H9 (cell line): ENCODE results near the gene NPAS2. TPM values are rescaled to one million over a fixed set of nuclear protein-coding genes. Genes with fewer than 3 reads are reported as not detected.

Experiments used
- DNase-seq: peaks from one replicate; pipeline ENCODE4 v3.0.0-alpha.2; 2017
- H2AFZ ChIP-seq: one replicate; pipeline ENCODE4 v1.6.1; 2013; ENCODE audit warnings: mild to moderate bottlenecking, low read length, control low read depth, moderate library complexity
- H2AK5ac ChIP-seq: 2 replicates; pipeline ENCODE4 v1.6.1; 2013; ENCODE audit warnings: low read length, control low read depth, mixed read lengths; ENCODE audit not compliant: insufficient read length
- H2BK120ac ChIP-seq: one replicate; pipeline ENCODE4 v1.6.1; 2013; ENCODE audit warnings: low read depth, mild to moderate bottlenecking, low read length, control low read depth, inconsistent platforms; ENCODE audit not compliant: poor library complexity, severe bottlenecking
- H2BK12ac ChIP-seq: 2 replicates; pipeline ENCODE4 v1.6.1; 2013; ENCODE audit warnings: low read length, control low read depth, mixed read lengths, low read depth; ENCODE audit not compliant: insufficient read length
- H2BK15ac ChIP-seq: 2 replicates; pipeline ENCODE4 v1.6.1; 2013; ENCODE audit warnings: low read depth, low read length, control low read depth
- H2BK20ac ChIP-seq: one replicate; pipeline ENCODE4 v1.6.1; 2013; ENCODE audit warnings: low read depth, mild to moderate bottlenecking, low read length, control low read depth, inconsistent platforms; ENCODE audit not compliant: poor library complexity, severe bottlenecking
- H2BK5ac ChIP-seq: 2 replicates; pipeline ENCODE4 v1.6.1; 2013; ENCODE audit warnings: low read length, control low read depth, mixed read lengths; ENCODE audit not compliant: insufficient read length
- H3K14ac ChIP-seq: 2 replicates; pipeline ENCODE4 v1.6.1; 2013; ENCODE audit warnings: low read length, control low read depth; ENCODE audit not compliant: insufficient read depth
- H3K18ac ChIP-seq: 2 replicates; pipeline ENCODE4 v1.6.1; 2013; ENCODE audit warnings: low read depth, mild to moderate bottlenecking, mixed read lengths, low read length, control low read depth; ENCODE audit not compliant: insufficient read length
- H3K23ac ChIP-seq: 2 replicates; pipeline ENCODE4 v1.6.1; 2013; ENCODE audit warnings: low read length, control low read depth, mixed read lengths, low read depth; ENCODE audit not compliant: insufficient read length
- H3K23me2 ChIP-seq: 2 replicates; pipeline ENCODE4 v1.6.1; 2013; ENCODE audit warnings: low read depth, mild to moderate bottlenecking, mixed read lengths, low read length, control low read depth; ENCODE audit not compliant: insufficient read length, poor library complexity, severe bottlenecking
- H3K27ac ChIP-seq: 2 replicates; pipeline ENCODE4 v1.5.1; 2013; ENCODE audit warnings: low read length, control low read depth, mixed read lengths, low read depth; ENCODE audit not compliant: insufficient read length
- H3K27me3 ChIP-seq: 2 replicates; pipeline ENCODE4 v1.6.1; 2013; ENCODE audit warnings: low read length, control low read depth, inconsistent platforms; ENCODE audit not compliant: insufficient read depth
- H3K4ac ChIP-seq: 2 replicates; pipeline ENCODE4 v1.6.1; 2013; ENCODE audit warnings: low read depth, mild to moderate bottlenecking, control low read depth, inconsistent platforms, low read length, moderate library complexity
- H3K4me1 ChIP-seq: 2 replicates; pipeline ENCODE4 v1.6.1; 2013; ENCODE audit warnings: low read length, control low read depth, inconsistent platforms; ENCODE audit not compliant: insufficient read depth
- H3K4me2 ChIP-seq: 2 replicates; pipeline ENCODE4 v1.6.1; 2013; ENCODE audit warnings: low read length, control low read depth, mixed read lengths; ENCODE audit not compliant: insufficient read length, insufficient read depth
- H3K56ac ChIP-seq: 2 replicates; pipeline ENCODE4 v1.6.1; 2013; ENCODE audit warnings: low read depth, mild to moderate bottlenecking, mixed read lengths, low read length, control low read depth; ENCODE audit not compliant: insufficient read length
- H3K79me1 ChIP-seq: 2 replicates; pipeline ENCODE4 v1.6.1; 2013; ENCODE audit warnings: low read depth, mild to moderate bottlenecking, moderate library complexity, low read length, control low read depth, inconsistent platforms; ENCODE audit not compliant: insufficient read depth, poor library complexity, severe bottlenecking
- H3K79me2 ChIP-seq: 2 replicates; pipeline ENCODE4 v1.6.1; 2013; ENCODE audit warnings: low read length, control low read depth, inconsistent platforms; ENCODE audit not compliant: insufficient read depth
- H3K9ac ChIP-seq: 2 replicates; pipeline ENCODE4 v1.6.1; 2013; ENCODE audit warnings: low read length, control low read depth, mixed read lengths; ENCODE audit not compliant: insufficient read length; ENCODE audit errors: extremely low read depth
- H3K9me3 ChIP-seq: one replicate; pipeline ENCODE4 v1.6.1; 2013; ENCODE audit warnings: low read depth, low read length, inconsistent platforms; ENCODE audit not compliant: control insufficient read depth
- H3T11ph ChIP-seq: one replicate; pipeline ENCODE4 v1.6.1; 2013; ENCODE audit warnings: mild to moderate bottlenecking, low read length, control low read depth, inconsistent platforms
- H4K20me1 ChIP-seq: one replicate; pipeline ENCODE4 v1.6.1; 2013; ENCODE audit not compliant: control insufficient read depth, insufficient read length, insufficient read depth
- H4K5ac ChIP-seq: 2 replicates; pipeline ENCODE4 v1.6.1; 2013; ENCODE audit warnings: low read depth, mild to moderate bottlenecking, mixed read lengths, low read length, control low read depth; ENCODE audit not compliant: insufficient read length
- H4K8ac ChIP-seq: replicated peaks from 2 replicates; pipeline ENCODE4 v1.6.1; 2013; ENCODE audit warnings: low read length, control low read depth, mixed read lengths, low read depth; ENCODE audit not compliant: insufficient read length
- H4K91ac ChIP-seq: 2 replicates; pipeline ENCODE4 v1.6.1; 2013; ENCODE audit warnings: low read depth, mild to moderate bottlenecking, moderate library complexity, mixed read lengths, low read length, control low read depth; ENCODE audit not compliant: insufficient read length
- H3K27ac Mint-ChIP-seq, 3 experiments: 2 replicates in 2 of 3; 3 replicates in 1 of 3; pipeline ENCODE4 v1.8.0; 2020 to 2021; ENCODE audit warnings: mixed read lengths in 3 of 3, mild to moderate bottlenecking in 1 of 3, moderate library complexity in 1 of 3
- H3K27me3 Mint-ChIP-seq: 2 replicates; pipeline ENCODE4 v1.8.0; 2021; ENCODE audit warnings: low read depth, mild to moderate bottlenecking, moderate library complexity, mixed read lengths
- H3K36me3 Mint-ChIP-seq, 3 experiments: 2 replicates in 2 of 3; 3 replicates in 1 of 3; pipeline ENCODE4 v1.8.0; 2020 to 2021; ENCODE audit warnings: low read depth in 3 of 3, mixed read lengths in 3 of 3; ENCODE audit not compliant: insufficient read depth in 1 of 3
- H3K4me1 Mint-ChIP-seq, 2 experiments: 2 replicates each; pipeline ENCODE4 v1.8.0; 2020; ENCODE audit warnings: mixed read lengths in 2 of 2
- H3K4me3 Mint-ChIP-seq, 2 experiments: 2 replicates in 1 of 2; 3 replicates in 1 of 2; pipeline ENCODE4 v1.8.0; 2020 to 2021; ENCODE audit warnings: mild to moderate bottlenecking in 2 of 2, mixed read lengths in 2 of 2, moderate library complexity in 1 of 2
- H3K9me3 Mint-ChIP-seq, 2 experiments: 2 replicates in 1 of 2; 3 replicates in 1 of 2; pipeline ENCODE4 v1.8.0; 2020; ENCODE audit warnings: mild to moderate bottlenecking in 2 of 2, mixed read lengths in 2 of 2, moderate library complexity in 1 of 2
- CTCF ChIP-seq: fragments of 200-600 bp; sonication (generic); conservative IDR thresholded peaks from 3 replicates; pipeline ENCODE4 v1.8.0; 2021; ENCODE audit warnings: antibody characterized with exemption, mild to moderate bottlenecking
- WGBS: extraction: QIAGEN DNeasy Blood & Tissue Kit; methylation state at CpG from one replicate; pipeline ENCODE4 v1.1.7; 2013; ENCODE audit warnings: missing lambda C conversion rate, low lambda C conversion rate, mixed read lengths; ENCODE audit not compliant: insufficient read length; ENCODE audit errors: extremely low coverage; 5-methylcytosine and 5-hydroxymethylcytosine counted together
- total RNA-seq: library from RNA; stranded (reverse); gene quantifications from 2 replicates; pipeline ENCODE4 v1.2.1, GENCODE V29; 2021

Gene NPAS2
- total RNA-seq, 1 experiment from 2014 or later: 1.3 TPM

GRCh38 chr2:100969998-100970397, 150.1 kb downstream of the NPAS2 start:
- no peak overlapping the region for H2BK120ac ChIP-seq
- WGBS: no CpG with 5 or more reads among the region's 7 CpGs
- H3K36me3 Mint-ChIP-seq: no peaks in the 10 kb centered on the region

More at GRCh38 chr2:100969998-100970397, 150.1 kb downstream of the NPAS2 start:
- Histone ChIP-seq H2BK15ac (no peak overlapping the region), H3K4me2 (no peak overlapping the region), H2BK5ac (no peak overlapping the region), H3K23me2 (no peaks in the 10 kb centered on the region), H3K9ac (no peak overlapping the region), H3K23ac (no peak overlapping the region), H3K79me2 (no peaks in the 10 kb centered on the region), H3K14ac (no peak overlapping the region; the same call in 1 of the 2 replicates), H3T11ph (no peak overlapping the region), H2BK12ac (no peak overlapping the region), H4K20me1 (no peaks in the 10 kb centered on the region), H3K9me3 (no peaks in the 10 kb centered on the region), H2BK20ac (no peak overlapping the region), H4K5ac (no peak overlapping the region), H3K18ac (no peak overlapping the region), H3K79me1 (no peaks in the 10 kb centered on the region), H3K27me3 (no peaks in the 10 kb centered on the region), H3K4ac (no peak overlapping the region), H4K8ac (no peak overlapping the region), H2AFZ (no peak overlapping the region), H3K27ac (no peak overlapping the region), H3K56ac (no peak overlapping the region), H2AK5ac (no peak overlapping the region), H4K91ac (no peak overlapping the region), H3K4me1 (no peaks in the 10 kb centered on the region)
- Mint-ChIP-seq H3K27me3 (no peaks in the 10 kb centered on the region; the same call in 1 of the 2 replicates), H3K27ac (no peak overlapping the region), H3K9me3 (no peaks in the 10 kb centered on the region), H3K4me3 (no peak overlapping the region), H3K4me1 (peaks cover 5% of the 10 kb centered on the region in 2 experiments; a peak in 3 of 4 replicates)
- no peak for DNase-seq
- no peak for TF ChIP-seq CTCF
